GM18505 (cell line): ENCODE measurements around the gene KIAA1328.

Experiments used
- ATAC-seq: cut with Tn5 transposase; IDR thresholded peaks from one replicate; pipeline ENCODE4 v1.9.1; 2021; ENCODE audit not compliant: unreplicated experiment
- POLR2A ChIP-seq: IDR thresholded peaks from 4 replicates; pipeline ENCODE4 v1.6.1; 2011; ENCODE audit warnings: borderline replicate concordance; ENCODE audit not compliant: insufficient read depth, insufficient read length; ENCODE audit errors: extremely low read depth

KIAA1328 gene

GRCh38 chr18:37251679-37252078 is 422.8 kb downstream of the KIAA1328 start:
- no peak for ATAC-seq
- no peak for TF ChIP-seq POLR2A

- no peak for TF ChIP-seq POLR2A
- no peak for ATAC-seq
Observed at GRCh38 chr18:37252342-37252741, 423.4 kb downstream of the KIAA1328 start.

- no peak for TF ChIP-seq POLR2A
- no peak for ATAC-seq
Observed at GRCh38 chr18:37252854-37253393, 424.0 kb downstream of the KIAA1328 start.

GRCh38 chr18:37253394-37254235 is 424.7 kb downstream of the KIAA1328 start:
- TF ChIP-seq POLR2A: no peak
- ATAC-seq: no peak

GRCh38 chr18:37254236-37254754 is 425.4 kb downstream of the KIAA1328 start:
- ATAC-seq: no peak
- no peak for TF ChIP-seq POLR2A

- ATAC-seq: no peak
- TF ChIP-seq POLR2A: no peak
Observed at GRCh38 chr18:37254973-37255372, 426.0 kb downstream of the KIAA1328 start.

GRCh38 chr18:37258131-37258530 is 429.2 kb downstream of the KIAA1328 start:
- TF ChIP-seq POLR2A: no peak
- ATAC-seq: no peak

GRCh38 chr18:37258819-37259218 is 429.9 kb downstream of the KIAA1328 start:
- TF ChIP-seq POLR2A: no peak
- no peak for ATAC-seq

GRCh38 chr18:37259711-37260110 is 430.8 kb downstream of the KIAA1328 start:
- no peak for ATAC-seq

GRCh38 chr18:37260367-37261093 is 431.6 kb downstream of the KIAA1328 start:
- no peak for ATAC-seq
- no peak for TF ChIP-seq POLR2A

More at GRCh38 chr18:37259711-37260110, 430.8 kb downstream of the KIAA1328 start:
- no peak for TF ChIP-seq POLR2A

GRCh38 chr18:37261246-37261840 is 432.4 kb downstream of the KIAA1328 start:
- TF ChIP-seq POLR2A: no peak
- ATAC-seq: no peak

GRCh38 chr18:37261988-37262387 is 433.1 kb downstream of the KIAA1328 start:
- ATAC-seq: no peak
- no peak for TF ChIP-seq POLR2A

- ATAC-seq: no peak
- TF ChIP-seq POLR2A: no peak
Observed at GRCh38 chr18:37264956-37265355, 436.0 kb downstream of the KIAA1328 start.
